ENCODE measurements around the gene WDR6. TPM values are rescaled to one million over a fixed set of nuclear protein-coding genes. Genes with fewer than 3 reads are reported as not detected.
A peak's percentile ranks its signal among the peaks of the same experiment; 100 is the strongest.
"Not testable (repeated sequence)": the region's sequence is repeated elsewhere in the genome, so short reads cannot be mapped to it uniquely, and the experiment has no call there.

The WDR6 gene
- total RNA-seq, 2 donors from 2014 or later, result 51.2 to 71.1 TPM

DNA sequence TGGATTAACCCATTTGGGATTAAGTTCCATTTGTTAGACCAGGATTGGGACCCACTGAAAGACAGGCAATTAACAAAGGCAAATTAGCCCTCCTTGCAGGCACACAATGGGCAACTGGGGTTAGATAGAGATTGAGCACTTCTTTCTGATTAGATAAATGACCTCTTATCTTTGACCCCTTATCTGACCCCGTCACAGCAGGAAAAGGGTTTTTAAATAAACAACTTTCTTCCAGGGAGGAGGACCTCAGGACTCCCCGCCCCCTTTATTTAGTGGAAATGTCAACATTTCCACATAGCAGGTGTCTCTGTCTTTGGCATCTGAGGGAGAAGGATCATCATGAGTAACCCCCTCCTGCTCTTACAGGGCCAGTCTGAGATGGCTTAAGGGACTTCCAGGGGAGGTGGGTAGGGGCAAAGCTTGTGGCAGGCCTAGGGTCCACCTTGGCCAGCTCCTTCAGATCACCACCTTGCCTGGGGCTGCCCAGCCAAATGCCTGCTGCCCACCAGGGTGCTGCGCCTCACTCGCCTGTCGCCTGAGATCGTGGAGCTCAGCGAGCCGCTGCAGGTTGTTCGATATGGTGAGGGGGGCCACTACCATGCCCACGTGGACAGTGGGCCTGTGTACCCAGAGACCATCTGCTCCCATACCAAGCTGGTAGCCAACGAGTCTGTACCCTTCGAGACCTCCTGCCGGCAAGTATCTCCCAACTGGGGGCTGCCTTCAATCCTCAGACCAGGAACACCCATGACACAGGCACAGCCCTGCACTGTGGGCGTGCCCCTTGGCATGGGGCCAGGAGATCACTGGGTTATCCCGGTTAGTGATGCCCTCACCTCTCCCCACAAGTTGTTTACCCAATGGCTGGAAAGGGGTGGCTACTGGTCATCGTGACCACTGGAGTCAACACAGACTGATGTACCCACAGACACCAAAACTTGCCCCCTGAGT, 2.6 kb upstream of the WDR6 start:
- DNase-seq (ENCODE audit: low spot score), result no peak
- TF ChIP-seq, protein P1, sequence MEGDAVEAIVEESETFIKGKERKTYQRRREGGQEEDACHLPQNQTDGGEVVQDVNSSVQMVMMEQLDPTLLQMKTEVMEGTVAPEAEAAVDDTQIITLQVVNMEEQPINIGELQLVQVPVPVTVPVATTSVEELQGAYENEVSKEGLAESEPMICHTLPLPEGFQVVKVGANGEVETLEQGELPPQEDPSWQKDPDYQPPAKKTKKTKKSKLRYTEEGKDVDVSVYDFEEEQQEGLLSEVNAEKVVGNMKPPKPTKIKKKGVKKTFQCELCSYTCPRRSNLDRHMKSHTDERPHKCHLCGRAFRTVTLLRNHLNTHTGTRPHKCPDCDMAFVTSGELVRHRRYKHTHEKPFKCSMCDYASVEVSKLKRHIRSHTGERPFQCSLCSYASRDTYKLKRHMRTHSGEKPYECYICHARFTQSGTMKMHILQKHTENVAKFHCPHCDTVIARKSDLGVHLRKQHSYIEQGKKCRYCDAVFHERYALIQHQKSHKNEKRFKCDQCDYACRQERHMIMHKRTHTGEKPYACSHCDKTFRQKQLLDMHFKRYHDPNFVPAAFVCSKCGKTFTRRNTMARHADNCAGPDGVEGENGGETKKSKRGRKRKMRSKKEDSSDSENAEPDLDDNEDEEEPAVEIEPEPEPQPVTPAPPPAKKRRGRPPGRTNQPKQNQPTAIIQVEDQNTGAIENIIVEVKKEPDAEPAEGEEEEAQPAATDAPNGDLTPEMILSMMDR (IDR thresholded peaks at IDR 0.05), result no peak
- H3K4me3 ChIP-seq, result no peak overlapping the region

DNA sequence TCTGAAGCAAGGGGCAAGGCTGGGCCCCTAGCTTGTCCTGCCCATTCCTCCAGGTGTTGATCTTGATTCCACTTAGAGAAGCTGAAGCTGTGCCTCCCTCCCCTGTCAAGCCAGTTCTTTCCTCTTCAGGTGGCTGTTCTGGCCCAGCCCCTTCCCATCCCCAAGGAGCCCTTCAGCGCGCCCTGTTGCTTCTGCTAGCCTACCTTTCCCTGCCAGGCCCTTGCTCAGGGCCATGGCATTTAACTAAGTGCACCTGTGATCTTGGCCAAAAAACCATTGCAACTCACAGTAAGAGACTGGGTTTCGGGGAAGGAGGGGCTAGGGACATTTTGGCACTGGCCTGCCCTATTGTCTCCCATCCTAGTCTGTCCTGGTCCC, 1.9 kb upstream of the WDR6 start:
- TF ChIP-seq, protein P1 (IDR thresholded peaks at IDR 0.05), result no peak
- H3K36me3 ChIP-seq, result no peaks in the 10 kb centered on the region
- DNase-seq (ENCODE audit: low spot score), result no peak
- no peak overlapping the region for H3K27ac ChIP-seq
- H3K9me3 ChIP-seq, result no peaks in the 10 kb centered on the region
- H3K27me3 ChIP-seq, result no peaks in the 10 kb centered on the region
- H3K4me3 ChIP-seq, result no peak overlapping the region
- H3K4me1 ChIP-seq, result peaks cover 0 to 20% of the 10 kb centered on the region in 2 donors

More for the DNA sequence above, 2.6 kb upstream of the WDR6 start:
- Histone ChIP-seq H3K27me3 (no peaks in the 10 kb centered on the region), H3K27ac (no peak overlapping the region), H3K36me3 (no peaks in the 10 kb centered on the region), H3K4me1 (peaks cover 0 to 20% of the 10 kb centered on the region in 2 donors), H3K9me3 (no peaks in the 10 kb centered on the region)

DNA sequence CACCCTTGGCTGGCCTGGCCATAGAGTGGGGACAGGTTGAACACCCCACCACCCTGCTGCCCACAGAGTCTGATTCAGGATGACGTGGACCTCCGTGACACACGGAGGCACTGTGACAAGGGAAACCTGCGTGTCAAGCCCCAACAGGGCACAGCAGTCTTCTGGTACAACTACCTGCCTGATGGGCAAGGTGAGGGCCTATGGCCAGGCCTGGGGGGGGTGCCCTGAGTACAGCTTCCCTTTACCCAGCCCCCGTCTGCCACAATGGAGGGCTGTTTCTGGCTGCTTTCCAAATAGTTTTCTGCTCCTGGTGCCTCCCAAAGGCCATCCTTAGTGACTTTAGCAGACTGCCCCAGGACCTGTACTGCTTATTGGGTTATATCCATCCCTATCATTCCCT, 1.2 kb upstream of the WDR6 start:
- Histone ChIP-seq H3K27me3 (no peaks in the 10 kb centered on the region), H3K36me3 (no peaks in the 10 kb centered on the region), H3K4me3 (peak overlapping the region in 1 of 2 donors; percentile 82), H3K9me3 (no peaks in the 10 kb centered on the region), H3K4me1 (peaks cover 0 to 20% of the 10 kb centered on the region in 2 donors), H3K27ac (peak overlapping the region in 1 of 2 donors; percentile 98)
- no peak for DNase-seq (ENCODE audit: low spot score)
- TF ChIP-seq, protein P1 (IDR thresholded peaks at IDR 0.05), result no peak

DNA sequence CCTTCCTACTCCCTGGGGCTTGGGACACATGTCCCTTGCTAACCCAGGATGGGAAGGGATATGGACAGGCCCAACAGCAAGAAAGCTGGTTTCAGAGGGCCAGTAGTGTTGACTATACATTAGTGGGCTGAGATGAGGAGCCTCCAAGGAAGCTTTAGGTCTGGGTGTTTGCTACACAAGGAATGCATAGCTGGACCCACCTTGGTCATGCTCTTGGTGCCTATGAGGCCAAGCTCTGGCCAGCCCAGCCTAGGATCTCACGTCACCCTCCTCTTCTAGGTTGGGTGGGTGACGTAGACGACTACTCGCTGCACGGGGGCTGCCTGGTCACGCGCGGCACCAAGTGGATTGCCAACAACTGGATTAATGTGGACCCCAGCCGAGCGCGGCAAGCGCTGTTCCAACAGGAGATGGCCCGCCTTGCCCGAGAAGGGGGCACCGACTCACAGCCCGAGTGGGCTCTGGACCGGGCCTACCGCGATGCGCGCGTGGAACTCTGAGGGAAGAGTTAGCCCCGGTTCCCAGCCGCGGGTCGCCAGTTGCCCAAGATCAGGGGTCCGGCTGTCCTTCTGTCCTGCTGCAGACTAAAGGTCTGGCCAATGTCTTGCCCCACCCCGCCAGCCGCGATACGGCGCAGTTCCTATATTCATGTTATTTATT, 653 bp upstream of the WDR6 start:
- H3K9me3 ChIP-seq, result no peaks in the 10 kb centered on the region
- DNase-seq (ENCODE audit: low spot score), result no peak
- TF ChIP-seq, protein P1 (IDR thresholded peaks at IDR 0.05), result no peak

DNA sequence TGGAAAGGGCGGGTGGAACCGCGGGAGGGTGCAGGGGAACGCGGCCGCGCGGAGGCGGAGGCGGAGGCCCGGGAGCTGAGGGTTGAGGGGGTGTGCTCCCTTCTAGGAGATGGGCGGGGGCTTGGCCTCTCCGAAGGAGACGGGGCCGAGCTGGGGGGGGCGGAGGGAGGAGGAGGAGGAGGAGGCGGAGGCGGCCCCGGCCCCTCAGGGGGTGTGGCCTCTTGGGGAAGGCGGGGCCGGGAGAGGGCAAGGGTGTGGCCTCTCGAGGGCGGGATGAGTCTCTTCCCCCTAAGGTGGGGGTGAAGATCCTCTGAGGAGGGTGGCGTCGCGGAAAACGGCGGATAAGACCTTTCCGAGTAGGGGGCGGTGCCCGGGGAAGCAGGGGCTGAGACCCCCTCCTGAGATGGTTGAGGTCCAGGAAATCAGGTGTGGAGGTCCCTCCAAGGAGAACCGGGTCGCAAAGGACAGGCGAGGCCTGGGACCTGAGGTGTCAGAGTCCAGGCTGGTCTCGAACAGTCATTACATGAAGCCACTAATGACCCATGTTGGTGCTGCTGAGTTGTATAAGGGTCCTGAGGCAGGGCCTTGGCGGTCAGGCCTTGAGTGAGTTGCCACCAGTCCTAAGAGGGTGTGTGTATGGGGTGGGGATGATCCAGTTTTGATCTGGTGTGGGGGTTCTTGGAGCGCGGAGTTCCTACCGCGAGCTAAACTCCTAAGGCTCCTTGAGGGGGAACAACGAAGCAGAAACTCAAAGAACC, 759 bp downstream of the WDR6 start:
- Histone ChIP-seq H3K27ac (peak overlapping the region; percentile 97 to 98), H3K9me3 (no peaks in the 10 kb centered on the region), H3K4me1 (peaks cover 0 to 30% of the 10 kb centered on the region in 2 donors), H3K27me3 (no peaks in the 10 kb centered on the region), H3K4me3 (peak overlapping the region; percentile 75 to 82), H3K36me3 (peaks cover 11% of the 10 kb centered on the region)
- peak; percentile 85 for DNase-seq (ENCODE audit: low spot score)
- TF ChIP-seq, protein P1 (IDR thresholded peaks at IDR 0.05), result no peak

More for the DNA sequence above, 653 bp upstream of the WDR6 start:
- Histone ChIP-seq H3K4me3 (peak overlapping the region; percentile 75 to 82), H3K27me3 (no peaks in the 10 kb centered on the region), H3K4me1 (peaks cover 0 to 20% of the 10 kb centered on the region in 2 donors), H3K36me3 (peaks cover under 1% of the 10 kb centered on the region), H3K27ac (peak overlapping the region; percentile 97 to 98)

DNA sequence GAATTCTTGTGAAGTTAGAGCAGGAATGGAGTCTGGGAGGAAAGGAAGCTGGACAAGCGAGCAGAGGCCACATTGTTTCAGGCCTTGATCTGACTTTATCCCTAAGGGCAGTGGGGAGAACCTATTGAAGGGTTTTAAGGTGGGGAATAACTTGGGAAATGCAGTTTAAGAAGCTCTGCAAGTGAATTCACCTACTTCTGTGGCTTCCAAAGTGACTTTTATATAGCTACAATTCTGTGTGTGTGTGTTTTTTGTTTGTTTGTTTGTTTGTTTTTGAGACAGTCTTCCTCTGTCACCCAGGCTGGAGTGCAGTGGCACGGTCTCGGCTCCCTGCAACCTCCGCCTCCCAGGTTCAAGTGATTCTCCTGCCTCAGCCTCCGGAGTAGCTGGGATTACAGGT, 1.4 kb downstream of the WDR6 start:
- DNase-seq (ENCODE audit: low spot score), result not testable (repeated sequence)
- peaks cover 0 to 34% of the 10 kb centered on the region in 2 donors for H3K4me1 ChIP-seq

More for the DNA sequence above, 1.4 kb downstream of the WDR6 start:
- H3K4me3 ChIP-seq, H3K27me3 ChIP-seq, H3K9me3 ChIP-seq: not testable (repeated sequence)
- Histone ChIP-seq H3K36me3 (peaks cover 11% of the 10 kb centered on the region), H3K27ac (peak overlapping the region in 1 of 2 donors; percentile 98)
